Memory B cell (primary cell): ENCODE data around the gene NACA.
"Not testable (repeated sequence)": the region's sequence is repeated elsewhere in the genome, so short reads cannot be mapped to it uniquely, and the experiment has no call there.

Experiments used
- ATAC-seq: fragments of 150-1000 bp; cut with Tn5 transposase; 2 replicates; pipeline ENCODE4 v1.10.0; 2021; ENCODE audit warnings: low read depth, mild to moderate bottlenecking, moderate library complexity
- DNase-seq, 2 donors: peaks; one replicate each; pipeline ENCODE4 v3.0.0; 2022; ENCODE audit warnings: low spot score in 2 of 2
- H3K27ac Mint-ChIP-seq: one replicate; pipeline ENCODE4 v1.8.0; 2022; ENCODE audit warnings: mild to moderate bottlenecking, moderate library complexity, mixed read lengths
- H3K27me3 Mint-ChIP-seq: one replicate; pipeline ENCODE4 v1.8.0; 2022; ENCODE audit warnings: mixed read lengths
- H3K36me3 Mint-ChIP-seq: one replicate; pipeline ENCODE4 v1.8.0; 2022; ENCODE audit warnings: mild to moderate bottlenecking, mixed read lengths
- H3K4me1 Mint-ChIP-seq: one replicate; pipeline ENCODE4 v1.8.0; 2022; ENCODE audit warnings: mixed read lengths
- H3K4me3 Mint-ChIP-seq: one replicate; pipeline ENCODE4 v1.8.0; 2022; ENCODE audit warnings: mild to moderate bottlenecking, moderate library complexity, mixed read lengths
- H3K9me3 Mint-ChIP-seq: one replicate; pipeline ENCODE4 v1.8.0; 2022; ENCODE audit warnings: mixed read lengths

NACA gene

DNA sequence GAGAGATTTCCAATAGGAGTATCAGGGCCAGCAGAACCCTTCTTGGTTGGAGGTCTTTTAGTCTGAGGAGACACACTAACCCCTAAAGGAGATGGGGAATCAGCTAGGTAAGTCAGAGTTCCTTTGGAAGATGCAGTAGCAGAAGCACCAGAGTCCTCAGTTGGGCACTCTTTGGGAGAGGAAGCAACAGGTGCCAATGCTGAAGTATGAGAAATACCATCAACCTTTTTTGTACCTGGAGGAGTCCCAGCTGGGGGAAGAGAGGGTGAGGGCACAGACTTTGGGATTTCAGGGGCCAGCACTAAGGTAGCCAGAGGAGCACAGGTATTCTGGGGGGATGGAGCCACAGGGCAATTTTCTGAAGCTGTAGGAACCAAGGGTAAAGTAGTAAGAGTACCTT is 6.0 kb downstream of the NACA start:
- DNase-seq, result no peak
- ATAC-seq, result no peak
- Mint-ChIP-seq H3K9me3 (no peaks in the 10 kb centered on the region), H3K27me3 (no peaks in the 10 kb centered on the region), H3K4me3 (peak overlapping the region; percentile 33), H3K36me3 (peaks cover 48% of the 10 kb centered on the region), H3K4me1 (peaks cover 60% of the 10 kb centered on the region), H3K27ac (peak overlapping the region; percentile 74)

DNA sequence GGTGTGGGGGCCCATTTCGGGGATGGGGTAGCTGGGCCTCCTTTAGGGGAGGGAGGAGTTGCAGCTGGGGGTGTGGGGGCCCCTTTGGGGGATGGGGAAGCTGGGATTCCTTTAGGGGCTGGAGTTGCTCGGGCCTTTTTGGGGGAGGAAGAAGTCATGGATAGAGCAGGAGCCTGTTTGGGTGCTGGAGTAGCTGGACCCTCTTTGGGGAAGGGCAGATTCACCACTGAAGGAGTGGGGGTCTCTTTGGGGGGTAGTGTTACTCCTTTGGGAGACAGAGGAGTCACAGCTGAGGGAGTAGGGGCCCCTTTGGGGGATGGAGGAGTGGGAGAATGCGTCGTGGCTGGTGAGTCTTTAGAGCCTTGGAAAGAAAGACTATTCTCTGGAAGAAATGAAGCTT is 6.5 kb downstream of the NACA start:
- H3K27me3 Mint-ChIP-seq, result no peaks in the 10 kb centered on the region
- H3K27ac Mint-ChIP-seq, result peak overlapping the region; percentile 74
- ATAC-seq (no peak), DNase-seq (no peak)
- H3K4me1 Mint-ChIP-seq, result peaks cover 56% of the 10 kb centered on the region
- H3K4me3 Mint-ChIP-seq, result peak overlapping the region; percentile 33
- H3K36me3 Mint-ChIP-seq, result peaks cover 50% of the 10 kb centered on the region
- no peaks in the 10 kb centered on the region for H3K9me3 Mint-ChIP-seq

DNA sequence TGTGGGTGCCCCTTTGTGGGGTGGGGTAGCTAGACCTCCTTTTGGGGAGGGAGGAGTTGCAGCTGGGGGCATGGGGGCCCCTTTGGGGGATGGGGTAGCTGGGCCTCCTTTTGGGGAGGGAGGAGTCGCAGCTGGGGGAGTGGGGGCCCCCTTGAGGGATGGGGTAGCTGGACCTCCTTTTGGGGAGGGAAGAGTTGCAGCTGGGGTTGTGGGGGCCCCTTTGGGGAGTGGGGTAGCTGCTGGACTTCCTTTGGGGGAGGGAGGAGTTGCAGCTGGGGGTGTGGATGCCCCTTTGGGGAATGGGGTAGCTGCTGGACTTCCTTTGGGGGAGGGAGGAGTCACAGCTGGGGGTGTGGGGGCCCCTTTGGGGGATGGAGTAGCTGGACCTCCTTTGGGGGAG is 7.0 kb downstream of the NACA start:
- H3K9me3 Mint-ChIP-seq, result no peaks in the 10 kb centered on the region
- H3K27me3 Mint-ChIP-seq, result no peaks in the 10 kb centered on the region
- ATAC-seq, result no peak
- H3K4me3 Mint-ChIP-seq, result no peak overlapping the region
- H3K4me1 Mint-ChIP-seq, result peaks cover 54% of the 10 kb centered on the region
- H3K36me3 Mint-ChIP-seq, result peaks cover 50% of the 10 kb centered on the region
- DNase-seq, result no peak
- no peak overlapping the region for H3K27ac Mint-ChIP-seq

DNA sequence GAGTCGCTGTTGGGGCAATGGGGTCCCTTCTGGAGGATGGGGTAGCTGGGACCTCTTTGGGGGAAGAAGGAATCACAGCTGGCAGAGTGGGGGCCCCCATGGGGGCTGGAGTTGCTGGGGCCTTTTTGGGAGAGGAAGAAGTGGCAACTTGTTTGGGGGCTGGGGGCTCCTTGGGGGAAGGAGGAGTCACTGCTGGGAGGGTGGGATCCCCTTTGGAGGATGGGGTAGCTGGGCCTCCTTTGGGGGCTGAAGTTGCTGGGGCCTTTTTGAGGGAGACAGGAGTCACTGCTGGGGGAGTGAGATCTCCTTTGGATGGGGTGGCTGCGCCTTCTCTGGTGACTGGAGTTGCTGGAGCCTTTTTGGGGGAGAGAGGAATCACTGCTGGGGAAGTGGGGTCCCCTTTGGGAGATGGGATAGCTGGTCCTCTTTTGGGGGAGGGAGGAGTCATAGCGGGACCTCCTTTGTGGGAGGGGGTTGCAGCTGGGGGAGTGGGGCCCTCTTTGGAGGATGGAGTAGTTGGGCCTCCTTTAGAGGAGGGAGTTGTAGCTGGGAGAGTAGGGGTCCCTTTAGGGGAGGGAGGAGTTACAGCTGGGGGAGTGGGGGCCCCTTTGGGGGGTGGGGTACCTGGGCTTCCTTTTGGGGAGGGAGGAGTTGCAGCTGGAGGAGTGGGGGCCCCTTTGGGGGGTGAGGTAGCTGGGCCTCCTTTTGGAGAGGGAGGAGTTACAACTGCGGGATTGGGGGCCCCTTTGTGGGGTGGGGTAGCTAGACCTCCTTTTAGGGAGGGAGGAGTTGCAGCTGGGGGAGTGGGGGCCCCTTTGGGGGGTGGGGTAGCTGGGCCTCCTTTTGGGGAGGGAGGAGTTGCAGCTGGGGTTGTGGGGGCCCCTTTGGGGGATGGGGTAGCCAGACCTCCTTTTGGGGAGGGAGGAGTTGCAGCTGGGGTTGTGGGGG is 7.9 kb downstream of the NACA start:
- Mint-ChIP-seq H3K9me3 (no peaks in the 10 kb centered on the region), H3K36me3 (peaks cover 53% of the 10 kb centered on the region), H3K27ac (peak overlapping the region; percentile 85), H3K4me1 (peaks cover 48% of the 10 kb centered on the region), H3K4me3 (peak overlapping the region; percentile 21), H3K27me3 (no peaks in the 10 kb centered on the region)
- no peak for ATAC-seq
- no peak for DNase-seq

DNA sequence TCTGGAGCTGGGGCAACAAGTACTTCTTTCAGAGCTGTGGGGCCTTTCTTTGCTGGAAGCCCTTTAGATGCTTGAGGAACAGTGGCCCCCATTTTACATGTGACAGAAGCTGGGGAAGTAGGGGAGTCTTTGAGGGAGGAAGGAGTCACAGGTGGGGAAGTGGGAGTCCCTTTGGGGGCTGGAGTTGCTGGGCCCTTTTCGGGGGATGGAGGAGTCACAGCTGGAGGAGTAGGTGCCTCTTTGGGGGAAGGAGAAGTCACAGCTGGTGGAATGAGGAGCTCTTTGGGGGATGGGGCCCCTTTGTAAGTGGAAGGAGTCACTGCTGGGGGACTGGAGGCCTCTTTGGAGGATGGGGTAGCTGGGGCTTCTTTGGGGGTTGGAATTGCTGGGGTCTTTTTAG is 8.6 kb downstream of the NACA start:
- Mint-ChIP-seq H3K4me1 (peaks cover 42% of the 10 kb centered on the region), H3K27me3 (no peaks in the 10 kb centered on the region), H3K4me3 (no peak overlapping the region), H3K36me3 (peaks cover 52% of the 10 kb centered on the region), H3K9me3 (no peaks in the 10 kb centered on the region), H3K27ac (peak overlapping the region; percentile 85)
- ATAC-seq, result no peak
- no peak for DNase-seq

DNA sequence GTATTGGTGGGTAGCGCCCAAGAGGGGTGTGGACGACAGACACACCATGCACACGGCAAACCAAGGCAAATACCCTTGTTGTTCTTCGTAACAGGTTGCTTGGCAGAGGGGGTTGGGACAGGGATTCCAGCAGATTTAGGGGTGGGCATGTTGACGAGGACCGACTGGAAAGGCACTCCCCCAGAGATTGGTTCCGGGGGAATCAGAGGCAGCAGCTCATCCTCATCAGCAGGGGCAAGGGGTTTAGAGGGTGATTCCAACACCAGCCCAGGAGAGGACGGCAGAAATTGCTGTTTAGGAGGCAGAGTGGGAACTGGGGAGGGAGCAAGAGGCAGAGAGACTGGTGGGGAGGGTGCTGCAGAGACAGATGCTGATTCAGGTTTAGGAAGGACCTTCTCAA is 9.3 kb downstream of the NACA start:
- Mint-ChIP-seq H3K27me3 (no peaks in the 10 kb centered on the region), H3K36me3 (peaks cover 49% of the 10 kb centered on the region), H3K4me3 (no peak overlapping the region), H3K4me1 (peaks cover 36% of the 10 kb centered on the region), H3K9me3 (no peaks in the 10 kb centered on the region), H3K27ac (peak overlapping the region; percentile 85)
- DNase-seq (no peak), ATAC-seq (no peak)

DNA sequence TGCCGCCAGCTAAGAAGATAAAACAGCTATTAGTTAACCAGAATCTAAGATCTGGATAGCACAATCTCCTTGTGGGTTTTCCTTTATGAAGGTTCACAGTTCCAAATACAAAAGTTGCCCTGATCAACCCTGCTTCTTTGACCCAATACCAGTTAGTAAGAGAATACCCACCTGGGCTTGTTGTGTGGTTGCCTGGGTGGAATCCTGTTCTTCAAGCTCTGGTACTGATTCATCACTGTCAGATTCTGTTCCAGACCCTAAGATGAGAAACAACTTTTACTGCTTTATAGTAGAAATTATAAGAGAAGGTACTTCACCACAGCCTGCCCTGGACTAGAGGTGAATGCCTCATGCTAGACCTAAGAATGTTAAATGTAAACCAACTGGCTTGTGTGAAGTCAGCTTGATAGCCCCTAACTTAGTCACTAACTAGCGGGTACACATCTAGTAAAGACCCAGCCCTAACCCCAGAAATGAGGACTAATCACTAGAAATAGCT is 10.6 kb downstream of the NACA start:
- DNase-seq (no peak), ATAC-seq (no peak)
- Mint-ChIP-seq H3K27ac (peak overlapping the region; percentile 38), H3K9me3 (no peaks in the 10 kb centered on the region), H3K4me1 (peaks cover 22% of the 10 kb centered on the region), H3K27me3 (no peaks in the 10 kb centered on the region), H3K4me3 (no peak overlapping the region), H3K36me3 (peaks cover 38% of the 10 kb centered on the region)

DNA sequence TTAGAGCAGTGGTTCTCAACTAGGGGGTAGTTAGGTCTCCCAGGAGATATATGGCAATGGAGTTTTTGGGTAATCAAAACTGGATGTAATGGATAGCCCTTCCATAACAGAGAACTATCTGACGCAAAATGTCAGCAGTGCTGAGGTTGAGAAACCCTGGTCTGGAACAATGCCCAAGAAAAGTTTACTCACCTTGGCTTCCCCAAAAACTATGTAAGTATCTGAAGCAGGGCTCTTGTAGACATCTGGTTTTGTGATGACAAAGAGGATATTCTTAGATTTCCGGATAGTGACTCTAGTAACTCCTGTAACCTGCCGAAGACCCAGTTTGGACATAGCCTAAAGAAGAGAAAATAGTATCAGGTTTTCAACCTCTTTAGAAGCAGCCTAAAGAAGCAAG is 11.8 kb downstream of the NACA start:
- H3K36me3 Mint-ChIP-seq, result peaks cover 30% of the 10 kb centered on the region
- no peak overlapping the region for H3K27ac Mint-ChIP-seq
- no peak for ATAC-seq

DNA sequence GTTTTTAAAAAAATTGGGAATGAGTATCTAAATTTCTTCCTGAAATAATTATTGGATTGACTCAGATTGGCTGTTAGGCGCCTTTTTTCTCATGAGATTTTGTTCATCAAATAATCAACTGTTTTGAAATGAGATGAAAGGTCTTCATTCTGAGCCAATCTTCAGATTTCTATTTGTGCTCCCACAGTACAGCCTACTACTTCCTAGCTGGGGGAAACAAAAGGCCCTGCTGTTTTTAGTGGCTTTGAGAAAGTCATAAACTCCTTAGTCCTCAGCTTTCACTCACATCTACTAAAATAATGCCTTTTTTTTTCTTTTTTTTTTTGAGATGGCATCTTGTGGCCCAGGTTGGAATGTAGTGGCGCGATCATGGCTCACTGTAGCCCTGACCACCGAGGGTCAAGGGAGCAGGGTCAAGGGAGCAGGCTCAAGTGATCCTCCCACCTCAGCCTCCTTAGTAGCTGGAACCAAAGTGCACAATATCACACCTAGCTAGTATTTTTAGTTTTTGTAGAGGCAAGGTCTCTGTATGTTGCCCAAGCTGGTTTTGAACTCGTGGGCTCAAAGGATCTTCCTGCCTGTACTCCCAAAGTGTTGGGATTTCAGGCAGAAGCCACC is 15.2 kb downstream of the NACA start:
- H3K4me1 Mint-ChIP-seq, result no peaks in the 10 kb centered on the region
- H3K4me3 Mint-ChIP-seq, result no peak overlapping the region
- no peaks in the 10 kb centered on the region for H3K9me3 Mint-ChIP-seq
- peaks cover 18% of the 10 kb centered on the region for H3K36me3 Mint-ChIP-seq
- H3K27me3 Mint-ChIP-seq, result no peaks in the 10 kb centered on the region
- ATAC-seq (no peak), DNase-seq (no peak)
- H3K27ac Mint-ChIP-seq, result no peak overlapping the region

More for the DNA sequence above, 11.8 kb downstream of the NACA start:
- H3K9me3 Mint-ChIP-seq, result no peaks in the 10 kb centered on the region
- no peaks in the 10 kb centered on the region for H3K27me3 Mint-ChIP-seq
- DNase-seq, result no peak
- peaks cover 13% of the 10 kb centered on the region for H3K4me1 Mint-ChIP-seq
- no peak overlapping the region for H3K4me3 Mint-ChIP-seq

DNA sequence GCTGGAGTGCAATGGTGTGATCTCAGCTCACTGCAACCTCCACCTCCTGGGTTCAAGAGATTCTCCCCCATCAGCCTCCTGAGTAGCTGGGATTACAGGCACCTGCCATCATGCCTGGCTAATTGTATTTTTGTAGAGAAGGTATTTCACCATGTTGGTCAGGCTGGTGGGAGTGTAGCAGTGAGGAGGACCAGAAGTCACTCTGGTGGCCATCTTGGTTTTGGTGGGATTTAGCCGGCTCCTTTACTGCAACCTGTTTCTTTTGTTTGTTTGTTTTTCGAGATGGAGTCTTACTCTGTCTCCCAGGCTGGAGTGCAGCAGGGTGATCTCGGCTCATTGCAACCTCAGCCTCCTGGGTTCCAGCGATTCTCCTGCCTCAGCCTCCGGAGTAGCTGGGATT is 20.6 kb downstream of the NACA start:
- not testable (repeated sequence) for DNase-seq, H3K27ac Mint-ChIP-seq

DNA sequence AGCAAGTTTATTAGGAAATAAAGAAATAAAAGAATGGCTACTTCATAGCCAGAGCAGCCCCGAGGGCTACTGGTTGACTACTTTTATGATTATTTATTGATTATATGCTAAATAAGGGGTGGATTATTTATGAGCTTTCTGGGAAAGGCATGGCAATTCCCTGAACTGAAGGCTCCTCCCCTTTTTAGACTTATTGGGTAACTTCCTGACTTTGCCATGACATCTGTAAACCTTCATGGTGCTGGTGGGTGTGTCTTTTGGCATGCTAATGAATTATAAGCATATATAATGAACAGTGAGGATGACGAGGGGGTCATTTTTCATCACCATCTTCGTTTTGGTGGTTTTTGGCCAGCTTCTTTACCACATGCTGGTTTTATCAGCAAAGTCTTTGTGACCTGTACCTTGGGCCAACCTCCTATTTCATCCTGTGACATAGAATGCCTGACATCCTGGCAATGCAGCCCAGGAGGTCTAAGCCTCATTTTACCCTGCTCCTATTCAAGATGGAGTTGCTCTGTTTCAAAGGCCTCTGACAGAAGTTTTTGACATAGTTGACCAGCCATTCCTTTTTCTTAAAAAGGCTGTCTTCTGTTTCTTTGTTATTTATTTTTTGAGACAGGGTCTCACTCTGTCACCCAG is 26.0 kb downstream of the NACA start:
- no peaks in the 10 kb centered on the region for H3K27me3 Mint-ChIP-seq
- no peaks in the 10 kb centered on the region for H3K36me3 Mint-ChIP-seq
- H3K9me3 Mint-ChIP-seq, result no peaks in the 10 kb centered on the region
- no peaks in the 10 kb centered on the region for H3K4me1 Mint-ChIP-seq
- H3K4me3 Mint-ChIP-seq, result peak overlapping the region; percentile 29
- no peak overlapping the region for H3K27ac Mint-ChIP-seq
- ATAC-seq (no peak), DNase-seq (no peak)

More for the DNA sequence above, 20.6 kb downstream of the NACA start:
- H3K4me3 Mint-ChIP-seq, H3K9me3 Mint-ChIP-seq, H3K27me3 Mint-ChIP-seq, ATAC-seq, H3K36me3 Mint-ChIP-seq, H3K4me1 Mint-ChIP-seq: not testable (repeated sequence)

DNA sequence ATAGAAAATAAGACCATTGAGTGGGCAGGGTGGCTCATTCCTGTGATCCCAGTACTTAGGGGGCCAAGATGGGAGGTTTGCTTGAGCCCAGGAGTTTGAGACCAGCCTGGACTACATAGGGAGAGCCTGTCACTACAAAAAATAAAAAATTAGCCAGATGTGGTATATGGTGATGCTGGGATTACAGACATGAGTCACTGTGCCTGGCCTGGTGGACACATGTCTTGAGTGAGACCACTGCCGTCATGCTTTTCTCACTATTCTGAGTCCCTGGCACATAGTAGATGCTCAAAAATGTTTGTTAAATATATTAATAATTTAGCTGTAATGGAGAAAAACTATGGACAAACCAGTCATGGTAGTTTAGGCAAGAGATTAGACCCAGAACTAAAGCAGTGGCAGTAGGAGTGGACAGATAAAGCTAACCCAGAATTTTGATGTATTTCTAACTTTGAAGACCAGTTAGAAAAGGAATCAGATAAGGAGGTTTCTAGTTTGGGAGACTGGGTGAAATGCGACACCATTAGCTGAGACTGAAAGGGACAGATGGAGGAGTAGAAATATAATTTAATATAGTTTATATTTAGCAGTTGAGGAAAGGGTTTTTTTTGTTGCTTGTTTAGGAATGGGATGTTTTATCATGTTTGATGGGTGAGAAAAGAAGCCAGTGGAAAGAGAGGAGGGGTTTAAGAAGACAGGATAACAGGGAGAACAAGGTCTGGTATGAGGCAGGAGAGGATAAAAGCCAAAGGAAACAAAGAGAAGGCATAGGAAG is 29.6 kb downstream of the NACA start:
- H3K9me3 Mint-ChIP-seq, result no peaks in the 10 kb centered on the region
- H3K4me3 Mint-ChIP-seq, result no peak overlapping the region
- H3K36me3 Mint-ChIP-seq, result no peaks in the 10 kb centered on the region
- no peaks in the 10 kb centered on the region for H3K27me3 Mint-ChIP-seq
- no peak for ATAC-seq
- no peaks in the 10 kb centered on the region for H3K4me1 Mint-ChIP-seq
- no peak for DNase-seq
- H3K27ac Mint-ChIP-seq, result no peak overlapping the region

DNA sequence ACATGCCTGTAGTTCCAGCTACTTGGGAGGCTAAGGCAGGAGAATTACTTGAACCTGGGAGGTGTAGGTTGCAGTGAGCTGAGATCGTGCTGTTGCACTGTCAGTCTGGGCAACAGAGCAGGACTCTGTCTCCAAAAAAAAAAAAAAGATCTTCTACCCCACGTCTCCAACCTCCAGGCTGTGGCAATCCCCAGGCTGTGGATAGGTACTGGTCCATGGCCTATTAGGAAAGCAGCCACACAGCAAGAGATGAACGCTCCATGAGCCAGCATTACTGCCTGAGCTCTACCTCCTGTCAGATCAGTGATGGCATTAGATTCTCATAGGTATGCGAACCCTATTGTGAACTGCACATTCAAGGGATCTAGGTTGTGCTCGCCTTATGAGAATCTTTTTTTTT is 30.9 kb downstream of the NACA start:
- Mint-ChIP-seq H3K4me1 (no peaks in the 10 kb centered on the region), H3K9me3 (no peaks in the 10 kb centered on the region), H3K27ac (no peak overlapping the region), H3K27me3 (no peaks in the 10 kb centered on the region), H3K36me3 (no peaks in the 10 kb centered on the region), H3K4me3 (no peak overlapping the region)
- DNase-seq (no peak), ATAC-seq (no peak)

DNA sequence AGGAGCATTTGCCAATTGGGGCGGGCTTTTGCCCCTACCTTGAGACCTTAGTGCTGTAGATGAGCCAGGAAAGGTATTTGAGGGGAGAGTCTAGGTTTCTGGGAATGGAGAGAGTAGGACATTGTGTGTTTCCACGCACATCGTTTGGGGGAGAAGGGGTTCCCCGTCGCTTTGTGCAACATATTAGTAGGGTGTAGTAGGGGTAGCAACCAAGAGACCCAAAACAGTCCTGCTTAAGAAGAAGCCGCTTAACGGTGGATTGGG is 36.3 kb downstream of the NACA start:
- peaks cover 11% of the 10 kb centered on the region for H3K4me1 Mint-ChIP-seq
- no peak for ATAC-seq

More for the DNA sequence above, 36.3 kb downstream of the NACA start:
- H3K36me3 Mint-ChIP-seq, result peaks cover 5% of the 10 kb centered on the region
- H3K4me3 Mint-ChIP-seq, result peak overlapping the region; percentile 100
- H3K27ac Mint-ChIP-seq, result peak overlapping the region; percentile 98
- no peaks in the 10 kb centered on the region for H3K27me3 Mint-ChIP-seq
- no peak for DNase-seq
- H3K9me3 Mint-ChIP-seq, result no peaks in the 10 kb centered on the region
